ENCODE measurements around the gene PCCB.
"Not testable (repeated sequence)": the region's sequence is repeated elsewhere in the genome, so short reads cannot be mapped to it uniquely, and the experiment has no call there.

PCCB gene

DNA sequence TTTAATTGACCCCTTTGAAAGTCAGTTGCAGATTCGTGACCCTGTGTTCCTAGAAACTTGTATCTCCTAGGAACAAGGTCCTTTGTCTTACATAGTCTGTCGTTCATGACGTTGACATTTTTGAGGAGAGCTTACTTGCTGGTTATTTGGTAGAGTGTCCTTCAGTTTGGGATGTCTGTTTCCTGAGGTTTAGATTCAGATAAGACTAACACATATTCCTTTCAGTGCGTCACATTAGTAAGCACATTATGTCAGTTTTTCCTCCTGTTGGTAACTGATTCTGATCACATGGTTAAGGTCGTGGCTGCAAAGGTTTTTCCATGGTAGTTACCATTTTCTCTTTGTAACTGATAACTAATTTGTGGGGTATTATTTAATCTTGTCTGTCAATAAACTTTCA is 80.8 kb downstream of the PCCB start:
- no peak for DNase-seq

DNA sequence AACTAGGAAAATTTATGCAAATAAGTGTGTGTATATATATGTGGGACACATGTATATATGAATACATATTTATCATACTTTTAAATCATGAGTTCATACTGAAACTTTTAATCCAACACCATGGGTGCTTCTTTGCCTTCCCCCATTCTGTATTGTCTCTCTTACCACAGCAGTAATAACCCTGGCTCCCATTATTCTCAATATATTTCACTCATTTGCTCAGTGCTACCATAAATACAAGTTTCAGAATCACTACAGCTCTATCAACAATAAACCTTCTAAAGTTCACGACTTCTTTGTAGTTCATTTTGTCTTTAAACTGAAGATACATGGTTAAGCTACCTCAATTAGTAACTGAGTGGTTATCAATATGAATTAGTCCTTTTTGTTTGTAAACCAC is 82.2 kb downstream of the PCCB start:
- no peak for DNase-seq

GRCh38 chr3:136332776-136333175 is 82.6 kb downstream of the PCCB start:
- DNase-seq = no peak

DNA sequence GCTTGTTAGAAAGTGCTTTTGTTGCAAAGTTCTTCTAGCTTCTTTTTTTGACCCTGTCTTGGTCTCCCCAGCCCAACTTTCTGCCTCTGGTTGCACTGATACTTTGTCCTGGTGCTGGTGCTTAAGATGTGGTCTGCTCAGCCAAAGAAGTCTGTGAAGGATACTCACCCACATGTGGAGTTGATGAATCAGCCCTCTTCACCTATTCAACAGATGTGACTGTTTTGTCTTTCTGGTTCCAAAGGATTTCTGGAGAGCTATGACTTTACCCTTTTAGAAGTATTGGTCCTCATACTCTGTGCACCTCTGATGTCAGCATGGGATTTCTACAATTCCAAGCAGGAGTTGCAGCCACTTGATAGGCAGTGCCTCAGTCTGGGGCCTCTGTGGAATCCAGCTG is 84.1 kb downstream of the PCCB start:
- no peak for DNase-seq

DNA sequence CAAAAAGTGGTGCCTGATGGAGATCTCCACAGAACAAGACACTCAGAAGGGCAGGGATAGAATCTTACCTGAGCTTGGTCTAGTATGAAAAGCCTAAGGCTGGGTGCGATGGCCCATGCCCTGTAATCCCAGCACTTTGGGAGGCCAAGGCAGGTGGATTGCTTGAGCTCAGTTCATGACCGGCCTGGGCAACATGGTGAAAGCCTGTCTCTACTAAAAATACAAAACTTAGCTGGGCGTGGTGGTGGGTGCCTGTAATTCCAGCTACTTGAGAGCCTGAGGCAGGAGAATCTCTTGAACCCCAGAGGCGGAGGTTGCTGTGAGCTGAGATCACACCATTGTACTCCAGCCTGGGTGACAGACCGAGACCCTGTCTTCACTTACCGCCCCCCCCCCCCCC is 84.6 kb downstream of the PCCB start:
- not testable (repeated sequence) for DNase-seq

DNA sequence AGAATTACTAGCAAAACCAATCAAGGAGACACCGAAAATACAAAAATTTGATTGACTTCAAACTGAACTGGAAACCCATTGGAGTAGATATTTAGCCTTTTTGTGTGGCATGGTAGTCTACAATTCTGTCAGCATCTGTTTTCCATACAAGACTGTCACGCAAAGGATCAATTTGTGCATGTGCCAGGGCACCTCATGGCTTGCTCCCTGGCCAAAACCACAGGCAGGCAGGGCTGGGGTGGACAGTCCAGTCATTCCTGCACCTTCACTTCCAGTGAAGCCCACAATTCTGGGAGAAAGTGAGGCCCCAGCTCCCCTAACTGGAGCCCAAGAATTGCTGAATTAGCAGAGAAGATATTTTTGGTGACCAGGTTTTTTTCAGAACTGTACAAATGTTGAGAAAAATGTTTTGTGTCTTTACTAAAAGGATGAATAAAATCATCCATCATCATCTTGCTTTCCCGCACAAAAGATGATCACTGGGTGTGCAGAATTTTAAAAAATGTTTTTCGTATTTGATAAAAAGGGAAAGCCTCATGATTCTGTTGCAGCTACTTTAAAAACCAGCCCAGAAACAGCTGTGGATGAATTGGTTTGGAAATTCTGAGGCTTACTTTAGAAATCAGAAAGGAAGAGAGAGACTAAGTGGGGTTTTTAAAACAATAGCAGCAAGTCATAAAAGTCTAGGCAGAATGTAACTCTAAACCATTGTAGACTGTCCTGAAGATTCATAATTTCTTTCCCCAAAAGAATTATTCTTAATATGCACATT is 86.4 kb downstream of the PCCB start:
- DNase-seq = no peak

GRCh38 chr3:136343446-136343845 is 93.3 kb downstream of the PCCB start:
- DNase-seq = peak; percentile 43

- peak; percentile 43 for DNase-seq
Observed at GRCh38 chr3:136343873-136344555, 93.9 kb downstream of the PCCB start.

- DNase-seq = no peak
Observed at GRCh38 chr3:136346486-136346885, 96.3 kb downstream of the PCCB start.

GRCh38 chr3:136350132-136350531 is 100.0 kb downstream of the PCCB start:
- no peak for DNase-seq

GRCh38 chr3:136350557-136350956 is 100.4 kb downstream of the PCCB start:
- no peak for DNase-seq

GRCh38 chr3:136351351-136351750 is 101.2 kb downstream of the PCCB start:
- DNase-seq = no peak

- DNase-seq = no peak
Observed at GRCh38 chr3:136351905-136352304, 101.8 kb downstream of the PCCB start.

GRCh38 chr3:136353461-136353860 is 103.3 kb downstream of the PCCB start:
- no peak for DNase-seq

- no peak for DNase-seq
Observed at GRCh38 chr3:136366289-136366688, 116.1 kb downstream of the PCCB start.

GRCh38 chr3:136375800-136376199 is 125.7 kb downstream of the PCCB start:
- not testable (repeated sequence) for DNase-seq

DNA sequence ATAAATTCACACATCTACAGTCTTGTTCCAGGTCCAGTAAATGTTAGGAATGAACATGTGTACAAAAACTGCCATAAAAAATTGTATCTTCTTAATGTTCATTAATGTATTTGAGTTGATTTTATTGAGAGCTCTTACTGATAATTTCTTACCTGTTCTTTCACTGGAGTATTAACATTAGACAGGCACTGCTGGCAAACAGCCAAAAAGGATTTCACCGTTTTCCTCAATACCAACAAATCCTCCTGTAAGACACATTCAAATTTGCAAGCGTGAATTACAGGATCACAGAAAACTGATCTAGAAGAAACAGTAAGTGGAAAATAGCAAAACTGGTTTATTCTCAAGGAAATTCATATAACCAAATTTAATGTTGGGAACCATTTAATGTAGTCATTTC is 127.4 kb downstream of the PCCB start:
- DNase-seq = no peak

DNA sequence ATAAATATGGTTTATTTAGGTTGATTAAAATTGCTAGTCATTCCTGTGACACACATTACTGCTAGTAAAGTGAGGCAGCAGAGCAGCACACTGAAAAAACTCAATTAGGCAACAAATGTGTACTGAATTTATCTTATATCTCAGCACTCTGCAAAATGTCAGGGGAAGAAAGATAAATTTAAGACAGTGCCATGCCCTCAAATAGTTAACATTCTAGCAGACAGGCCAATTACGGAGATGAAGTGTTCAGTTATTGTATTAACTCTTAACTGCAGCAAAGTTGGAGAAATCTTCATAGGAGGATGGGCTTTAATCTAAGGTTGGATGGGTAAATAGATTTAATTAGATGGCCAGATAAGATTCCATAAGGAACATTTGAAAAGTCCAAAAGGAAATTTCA is 127.9 kb downstream of the PCCB start:
- DNase-seq = no peak

Data from NCI-H1105 (cell line).